HG03432 (cell line): ENCODE results near the gene MYO18A.

Experiments used
- ATAC-seq: cut with Tn5 transposase; IDR thresholded peaks from one replicate; pipeline ENCODE4 v1.9.1; 2021; ENCODE audit warnings: mild to moderate bottlenecking, moderate library complexity; ENCODE audit not compliant: unreplicated experiment

Gene MYO18A

DNA sequence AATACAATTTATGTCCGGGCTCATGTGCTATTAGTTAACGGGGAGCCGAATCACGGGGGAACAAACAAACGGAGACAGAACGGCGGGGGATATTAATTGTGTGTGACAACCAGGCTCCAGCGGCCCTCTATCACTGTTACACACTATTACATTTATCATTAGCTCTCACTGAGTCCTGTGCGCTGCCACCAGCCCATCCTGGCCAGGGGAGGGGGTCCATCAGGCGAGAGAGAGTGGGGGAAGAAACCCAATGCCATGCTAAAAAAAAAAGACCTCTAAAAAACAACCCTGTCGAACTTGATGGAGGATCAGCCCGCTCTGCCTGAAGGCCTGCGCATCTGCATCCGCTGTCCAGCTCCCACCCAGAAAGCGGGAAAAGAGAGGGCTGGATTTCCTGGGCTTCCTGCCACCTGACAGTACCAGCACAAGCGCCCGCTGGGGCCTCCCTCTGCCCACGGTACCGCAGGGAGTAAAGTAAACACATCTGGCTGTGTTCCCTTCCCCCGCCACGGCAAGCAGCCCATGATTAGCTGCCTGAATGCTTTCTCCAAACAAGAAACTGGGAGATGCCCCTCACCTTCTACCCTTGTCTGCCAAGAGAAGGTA is 95.6 kb downstream of the MYO18A start:
- no peak for ATAC-seq

DNA sequence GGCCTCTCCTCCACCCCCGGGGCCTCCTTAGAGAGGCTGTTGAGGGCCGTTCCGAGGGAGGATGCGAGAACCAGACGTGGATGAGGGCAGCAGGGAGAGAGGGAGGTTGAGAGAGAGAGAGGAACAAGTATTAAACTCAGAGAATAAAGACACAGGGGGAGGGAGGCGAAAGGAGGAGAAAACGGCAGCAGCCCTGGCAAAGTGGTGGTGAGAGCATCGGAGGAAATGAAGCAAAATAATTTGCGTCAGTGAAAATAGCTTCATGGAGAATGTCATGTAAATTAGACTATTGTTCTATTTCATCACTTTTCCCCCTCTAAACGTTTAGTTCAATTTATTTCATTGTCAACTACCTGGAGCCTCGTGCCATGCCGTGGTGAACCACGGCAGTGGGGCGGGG is 99.2 kb downstream of the MYO18A start:
- ATAC-seq = no peak

DNA sequence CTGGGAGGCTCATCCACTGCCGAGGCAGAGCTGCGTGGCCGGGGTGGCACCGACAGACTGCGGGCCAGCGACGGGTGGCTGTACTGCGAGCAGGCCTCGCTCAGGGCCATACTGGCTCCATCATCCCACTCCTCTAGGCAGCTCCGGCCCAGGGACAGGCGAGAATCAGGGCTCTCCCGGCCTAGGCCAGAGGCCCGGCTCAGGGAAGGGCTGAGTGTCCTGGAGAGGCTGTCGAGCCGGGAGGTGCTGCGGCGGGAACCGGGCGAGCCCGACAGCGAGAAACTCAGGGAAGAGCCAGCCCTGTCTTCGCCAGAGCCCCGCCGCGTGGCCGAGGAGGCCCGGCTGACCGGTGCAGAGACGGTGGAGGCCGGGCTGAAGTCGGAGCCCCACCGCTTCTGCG is 99.9 kb downstream of the MYO18A start:
- ATAC-seq = no peak

DNA sequence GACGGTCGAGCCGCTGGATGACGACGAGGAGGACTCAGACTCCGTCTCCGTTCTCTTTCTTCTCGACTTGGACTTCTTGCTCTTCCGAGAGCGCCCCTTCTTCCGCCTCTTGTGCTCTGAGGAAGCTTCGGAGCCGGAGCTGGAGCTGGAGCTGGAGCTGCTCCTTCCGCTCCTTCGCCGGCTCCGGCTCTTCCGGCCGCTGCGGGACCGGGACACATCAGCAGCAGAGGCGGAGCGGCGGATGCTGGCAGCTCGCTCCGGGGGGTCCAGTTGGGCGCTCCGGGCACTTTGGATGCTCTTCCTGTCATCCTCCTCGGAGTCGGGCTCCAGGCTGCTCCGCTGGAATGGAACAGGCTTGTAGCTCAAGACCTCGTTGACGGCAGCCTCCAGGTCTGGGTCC is 100.3 kb downstream of the MYO18A start:
- ATAC-seq = no peak

DNA sequence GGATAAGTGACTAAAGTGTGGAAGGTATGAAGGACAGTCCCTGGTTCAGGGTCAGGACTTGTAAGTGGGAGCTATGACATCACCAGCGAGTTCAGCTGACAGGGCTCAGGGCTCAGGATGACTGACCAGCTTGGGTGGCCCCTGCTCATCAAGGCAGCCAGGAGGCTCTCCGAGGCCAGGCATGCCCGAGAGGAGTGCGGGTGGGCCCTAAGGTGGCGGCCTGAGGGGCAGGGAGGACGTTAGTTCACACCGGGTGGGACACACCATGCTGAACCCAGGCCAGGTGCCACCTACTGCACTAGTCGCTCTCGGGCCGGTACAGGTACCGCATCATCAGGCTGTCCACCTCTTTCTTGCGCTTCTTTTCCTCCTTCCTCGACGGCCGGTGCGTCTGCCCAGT is 100.8 kb downstream of the MYO18A start:
- ATAC-seq = no peak

DNA sequence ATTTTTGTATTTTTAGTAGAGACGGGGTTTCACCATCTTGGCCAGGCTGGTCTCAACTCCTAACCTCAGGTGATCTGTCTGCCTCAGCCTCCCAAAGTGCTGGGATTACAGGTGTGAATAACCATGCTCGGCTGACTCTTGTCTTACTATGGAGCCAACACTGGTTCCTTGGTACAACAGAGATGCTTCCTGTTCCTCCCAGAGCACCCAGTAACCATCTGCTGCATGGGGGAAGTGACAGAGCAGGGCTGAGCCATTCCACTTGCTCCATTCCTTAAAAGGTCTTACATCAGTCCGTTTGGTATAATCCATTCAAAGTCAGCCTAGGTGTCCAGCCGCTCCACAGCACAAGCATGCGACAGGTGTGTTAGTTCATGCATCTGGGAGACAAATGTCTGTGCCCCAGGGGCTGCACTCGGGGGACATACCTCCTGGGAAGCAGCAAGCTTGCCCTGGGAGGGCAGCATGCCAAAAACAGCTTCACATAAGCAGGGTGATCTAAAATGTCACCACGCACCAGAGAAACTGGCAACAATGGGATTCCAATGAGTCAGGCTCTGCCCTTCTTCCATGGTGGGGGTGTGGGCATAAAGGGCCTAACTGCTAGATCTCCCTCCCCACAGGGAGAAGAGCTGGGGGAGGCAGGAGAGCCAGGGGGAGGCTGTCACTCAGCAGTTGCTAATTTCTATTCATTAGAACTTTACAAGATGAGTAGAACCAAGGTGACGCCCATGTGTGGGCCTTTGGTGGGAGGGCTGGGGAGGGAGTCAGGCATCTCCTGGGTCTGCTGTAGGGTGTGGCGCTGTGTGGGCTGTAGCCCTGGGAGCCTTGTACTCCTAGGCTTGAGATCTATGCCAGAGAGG is 101.8 kb downstream of the MYO18A start:
- no peak for ATAC-seq

DNA sequence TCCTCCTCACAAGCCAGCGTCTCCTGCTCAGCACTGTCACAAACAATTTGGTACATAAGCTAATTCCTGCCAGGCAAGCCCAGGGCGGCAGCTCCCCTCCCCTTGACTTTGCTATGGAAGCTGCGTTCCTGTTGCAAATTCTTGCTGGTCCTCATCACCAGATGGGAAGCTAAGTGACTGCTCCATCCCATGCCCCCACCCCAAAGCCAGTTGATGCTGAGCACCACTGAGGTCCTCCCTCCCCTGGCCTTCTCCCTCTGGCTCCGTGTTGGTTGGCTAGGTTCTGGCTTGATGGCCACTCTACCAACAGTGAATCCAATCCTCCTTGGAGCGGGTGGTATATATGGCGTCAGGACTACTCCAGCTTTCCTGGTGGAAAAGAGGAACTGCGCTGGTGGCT is 102.9 kb downstream of the MYO18A start:
- ATAC-seq = no peak

DNA sequence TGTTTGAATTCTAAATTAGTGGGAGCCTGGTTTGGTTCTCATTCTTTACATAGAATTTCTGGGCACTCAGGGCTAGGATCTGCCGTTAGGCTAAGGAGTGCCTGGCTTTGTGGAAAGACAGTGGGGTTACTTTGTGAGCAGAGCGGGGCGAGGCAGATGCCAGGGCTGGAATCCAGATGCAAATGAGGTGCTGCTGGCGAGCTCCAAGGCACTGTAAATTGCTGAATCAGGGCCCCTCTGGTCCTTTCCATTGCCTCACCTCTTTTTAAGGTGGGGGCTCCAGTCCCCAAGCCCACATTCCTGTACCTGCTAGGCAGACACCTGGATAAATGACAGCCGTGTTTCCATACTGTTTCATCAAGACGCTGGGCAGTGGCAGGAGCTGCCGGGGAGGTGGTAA is 103.5 kb downstream of the MYO18A start:
- ATAC-seq = no peak

DNA sequence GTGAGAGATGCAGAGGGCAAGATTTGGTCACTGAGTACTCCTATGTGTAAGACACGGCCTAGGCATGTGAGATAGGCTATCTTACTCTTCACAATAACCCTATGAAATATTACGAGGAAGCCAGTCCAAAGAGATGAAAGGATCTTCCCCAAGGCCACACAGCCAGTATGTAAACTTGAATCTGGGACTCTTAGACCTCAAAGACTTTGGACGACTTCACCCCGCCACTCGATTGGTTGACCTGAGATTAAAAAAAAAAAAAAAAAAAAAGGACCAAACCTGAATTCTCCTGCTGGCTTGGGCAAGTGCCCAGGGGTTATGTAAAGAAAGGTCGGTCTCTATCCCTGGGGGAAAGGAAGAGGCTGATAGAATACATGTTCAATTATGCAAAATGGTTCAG is 104.1 kb downstream of the MYO18A start:
- ATAC-seq = no peak

DNA sequence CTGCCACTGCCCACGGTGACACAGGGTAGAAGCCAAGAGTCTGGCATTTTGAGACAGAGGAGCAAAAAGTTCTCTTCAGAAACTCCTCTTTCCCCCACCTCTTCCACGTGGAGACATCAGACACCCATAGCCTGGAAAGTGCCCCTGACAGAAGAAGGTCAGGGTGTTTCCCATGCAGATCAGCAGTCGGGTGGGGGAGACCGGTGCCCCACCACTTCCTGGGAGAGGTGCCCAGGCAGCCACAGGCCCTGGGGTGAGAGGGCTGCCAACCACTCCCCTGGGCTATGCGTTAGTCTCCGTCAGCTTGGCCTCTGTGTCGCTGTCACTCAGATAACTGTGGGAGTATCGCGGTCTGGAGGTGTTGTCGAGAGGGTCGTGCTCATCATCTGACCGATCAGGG is 105.7 kb downstream of the MYO18A start:
- no peak for ATAC-seq

DNA sequence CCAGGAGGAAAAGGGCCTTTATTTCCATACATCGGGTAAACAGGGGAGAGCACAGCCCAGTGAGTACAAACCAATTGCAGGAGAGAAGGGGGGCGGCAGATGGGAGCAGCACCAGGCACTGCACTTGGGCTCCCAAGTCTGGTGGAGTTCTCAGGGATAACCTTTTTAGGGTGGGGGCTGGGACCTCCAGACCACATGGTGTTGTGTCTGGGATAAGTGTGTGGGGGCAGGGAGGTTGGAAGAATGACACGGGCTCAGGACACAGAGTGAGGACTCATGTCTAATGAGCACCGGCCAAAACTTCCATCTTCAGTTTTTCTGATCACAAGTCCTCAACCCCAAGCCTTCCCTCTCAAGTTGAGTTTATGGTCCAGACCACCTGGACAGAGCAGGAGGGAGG is 106.7 kb downstream of the MYO18A start:
- no peak for ATAC-seq

DNA sequence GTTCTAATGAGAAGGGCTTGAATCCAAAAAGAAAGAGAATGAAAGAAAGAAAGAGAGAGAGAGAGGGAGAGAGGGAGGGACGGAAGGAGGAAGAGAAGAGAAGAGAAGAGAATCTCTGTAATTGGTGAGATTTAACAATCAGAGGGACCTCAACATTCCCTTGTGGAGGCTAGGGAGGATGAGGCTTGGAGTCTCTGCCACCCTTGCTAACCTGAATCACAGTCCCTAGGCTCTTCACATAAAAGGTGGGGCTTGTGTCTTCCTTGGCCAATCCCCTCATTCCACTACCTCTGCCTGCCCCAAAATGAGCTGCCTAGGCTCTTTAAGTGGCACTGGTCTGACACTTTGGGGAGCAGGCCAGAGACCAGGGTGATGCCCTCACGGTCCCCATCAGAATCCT is 107.2 kb downstream of the MYO18A start:
- no peak for ATAC-seq

DNA sequence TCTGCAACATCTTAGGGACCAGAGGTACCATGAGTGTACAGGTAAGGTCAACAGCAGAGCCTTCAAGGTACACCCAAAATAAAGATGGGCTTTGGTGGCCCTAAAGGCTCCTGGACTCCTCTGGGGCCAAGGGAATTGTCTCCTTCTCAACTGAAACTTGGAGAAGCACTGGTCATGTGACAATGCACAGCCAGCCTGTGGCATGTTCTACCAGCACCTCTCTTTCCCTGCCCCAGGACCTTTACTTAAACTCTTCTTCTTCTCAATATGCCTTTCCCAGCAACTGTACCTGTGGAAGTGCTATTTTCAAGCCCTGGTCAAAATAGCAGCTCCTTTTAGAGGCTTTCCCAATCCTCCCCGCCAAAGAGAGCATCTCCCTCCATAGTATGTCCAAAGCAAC is 108.9 kb downstream of the MYO18A start:
- no peak for ATAC-seq

DNA sequence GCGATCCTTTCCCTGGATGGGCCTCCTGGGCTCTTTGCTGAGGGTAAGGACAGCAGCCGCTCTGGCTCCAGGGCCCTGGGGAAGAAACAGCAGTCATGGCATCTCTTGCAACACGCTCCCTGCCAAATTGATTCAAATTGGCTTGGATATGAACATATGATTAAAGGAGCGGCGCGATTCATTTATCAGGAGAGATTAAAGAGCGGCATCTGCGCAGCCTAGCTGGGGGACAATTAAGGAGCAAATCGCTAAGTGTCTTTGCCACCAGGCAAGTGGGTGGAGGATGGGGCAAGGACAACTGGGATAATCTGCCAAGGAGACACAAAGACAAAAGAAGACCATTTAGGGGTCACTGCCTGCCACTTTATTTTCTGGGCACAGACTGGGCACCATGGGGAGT is 109.4 kb downstream of the MYO18A start:
- ATAC-seq = no peak

DNA sequence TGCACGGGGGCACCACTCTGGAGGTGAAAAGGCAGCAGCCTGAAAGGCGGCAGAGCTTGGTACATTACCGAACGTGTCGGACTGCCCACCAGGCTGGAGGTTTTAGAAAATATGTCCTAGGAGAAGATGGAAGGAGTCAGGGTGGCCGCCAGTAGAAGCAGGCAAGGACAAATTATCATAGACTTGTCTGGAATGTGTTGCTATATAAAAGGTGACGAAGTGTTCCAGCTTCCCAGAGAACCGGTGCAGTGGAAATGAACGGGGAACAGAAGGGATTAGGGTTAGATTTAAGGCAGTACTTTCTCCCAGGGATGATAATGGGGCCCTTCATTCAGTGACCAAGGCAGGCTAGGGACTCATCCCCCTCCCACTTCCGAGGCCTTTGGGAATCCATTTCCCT is 109.9 kb downstream of the MYO18A start:
- ATAC-seq = no peak

DNA sequence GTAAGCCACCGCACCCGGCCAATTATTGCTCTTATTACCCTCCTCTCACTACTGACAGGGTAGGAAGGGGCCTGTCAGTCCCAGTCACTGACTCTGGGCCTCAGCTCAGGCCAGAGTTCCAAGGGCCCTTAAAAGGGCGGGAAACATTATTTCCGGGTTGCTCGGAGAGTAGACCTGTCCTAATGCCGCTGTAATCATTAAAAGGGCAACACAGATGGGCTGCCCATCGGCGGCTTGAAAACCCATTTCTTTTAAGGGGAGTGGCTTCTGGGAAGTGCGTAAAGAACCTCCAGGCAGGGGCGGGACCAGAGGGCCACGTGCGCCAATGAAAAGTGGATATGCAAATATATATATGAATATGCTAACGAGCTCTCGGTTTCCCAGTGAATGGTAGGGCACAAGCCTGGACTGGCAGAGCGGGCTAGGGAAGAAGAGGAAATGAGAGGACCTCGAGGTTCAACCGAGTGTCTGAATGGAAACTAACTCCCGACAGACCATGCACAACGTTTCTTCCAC is 110.6 kb downstream of the MYO18A start:
- no peak for ATAC-seq

DNA sequence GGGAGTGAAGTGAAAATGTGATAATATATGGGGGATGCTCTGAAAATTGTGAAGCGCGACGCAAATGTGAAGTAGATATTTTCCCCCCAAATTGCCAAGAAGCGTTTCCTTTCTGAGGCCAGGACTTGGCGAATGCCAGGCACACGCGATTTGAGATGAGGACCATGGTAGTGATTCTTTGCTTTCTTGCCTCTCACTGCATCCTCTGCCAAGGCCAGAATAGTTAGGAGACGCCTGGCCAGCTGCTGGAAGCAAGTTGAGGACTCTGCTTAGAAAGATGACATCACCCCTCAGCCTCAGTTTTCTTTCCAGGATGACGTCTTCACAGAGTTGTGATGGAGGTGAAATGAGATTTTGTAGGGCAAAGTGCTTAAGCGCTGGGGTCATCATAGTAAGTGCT is 111.4 kb downstream of the MYO18A start:
- no peak for ATAC-seq

DNA sequence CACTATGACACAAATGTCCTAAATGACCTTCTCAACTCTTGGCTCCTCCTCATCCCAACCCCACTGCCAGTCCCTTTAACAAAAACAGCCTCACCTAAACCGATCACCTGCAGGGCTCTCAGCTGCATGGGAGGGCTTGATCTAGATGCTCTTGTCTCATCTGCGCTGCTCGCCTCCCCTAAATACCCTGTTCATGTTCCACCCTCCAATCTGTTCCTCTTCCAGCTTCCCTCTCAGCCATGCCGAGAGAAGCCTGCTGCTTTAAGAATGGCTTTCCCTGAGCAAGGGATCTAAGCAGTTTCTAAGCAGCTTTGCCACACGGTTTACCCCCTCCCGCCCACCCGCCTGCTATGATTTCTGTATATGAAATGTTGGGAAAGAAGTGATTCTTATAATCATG is 113.6 kb downstream of the MYO18A start:
- ATAC-seq = no peak

DNA sequence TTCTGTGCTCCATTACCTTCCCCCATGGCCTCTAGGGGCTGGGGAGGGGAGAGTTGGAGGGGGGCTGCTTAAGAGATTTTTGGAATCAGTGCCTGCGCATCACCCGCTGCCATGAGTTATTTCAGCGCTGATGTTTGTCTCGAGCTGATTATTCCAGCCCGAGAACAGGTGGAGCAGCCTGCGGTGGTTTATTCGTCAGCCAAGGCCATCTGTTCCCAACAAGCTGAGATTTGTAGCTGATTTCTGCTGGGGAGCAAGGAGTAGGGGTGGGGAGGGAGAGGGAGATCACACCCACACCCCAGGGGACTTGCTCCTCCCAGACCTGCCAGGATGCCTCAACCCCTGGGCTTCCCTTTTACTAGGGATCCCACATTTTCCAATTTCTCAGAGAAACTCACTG is 114.2 kb downstream of the MYO18A start:
- no peak for ATAC-seq

DNA sequence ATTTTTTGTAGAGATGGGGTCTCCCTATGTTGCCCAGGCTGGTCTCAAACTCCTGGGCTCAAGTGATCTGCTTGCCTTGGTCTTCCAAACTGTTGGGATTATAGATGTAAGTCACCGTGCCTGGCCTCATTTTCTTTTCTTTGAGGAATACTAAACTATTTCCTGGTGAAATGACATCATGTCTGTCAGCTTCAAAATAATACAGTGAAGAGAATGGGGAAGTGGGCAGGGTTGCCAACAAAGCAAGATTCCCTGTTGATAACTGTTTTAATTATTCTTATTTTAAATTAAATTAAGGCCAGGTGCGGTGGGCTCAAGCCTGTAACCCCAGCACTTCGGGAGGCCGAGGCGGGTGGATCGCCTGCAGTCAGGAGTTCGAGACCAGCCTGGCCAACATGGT is 116.2 kb downstream of the MYO18A start:
- no peak for ATAC-seq

DNA sequence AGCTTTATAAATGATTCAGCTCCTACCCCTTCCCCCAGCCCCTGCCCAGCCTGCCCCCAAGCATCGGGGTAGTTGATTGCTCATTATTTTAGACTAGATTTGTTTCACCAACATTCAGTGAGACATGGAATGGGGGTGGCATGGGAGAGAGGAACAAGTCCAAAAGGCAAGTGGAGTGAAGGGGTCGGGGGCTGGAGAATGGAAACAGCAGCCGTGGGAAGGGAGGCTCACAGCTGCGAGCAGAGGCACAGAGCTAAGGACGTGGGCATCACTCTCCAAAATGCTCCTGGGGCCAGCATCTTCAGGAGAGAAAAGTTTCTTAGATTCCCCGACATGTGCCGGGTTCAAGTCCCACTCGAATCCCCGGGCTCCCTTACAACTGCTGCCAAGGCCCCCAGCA is 118.0 kb downstream of the MYO18A start:
- no peak for ATAC-seq

DNA sequence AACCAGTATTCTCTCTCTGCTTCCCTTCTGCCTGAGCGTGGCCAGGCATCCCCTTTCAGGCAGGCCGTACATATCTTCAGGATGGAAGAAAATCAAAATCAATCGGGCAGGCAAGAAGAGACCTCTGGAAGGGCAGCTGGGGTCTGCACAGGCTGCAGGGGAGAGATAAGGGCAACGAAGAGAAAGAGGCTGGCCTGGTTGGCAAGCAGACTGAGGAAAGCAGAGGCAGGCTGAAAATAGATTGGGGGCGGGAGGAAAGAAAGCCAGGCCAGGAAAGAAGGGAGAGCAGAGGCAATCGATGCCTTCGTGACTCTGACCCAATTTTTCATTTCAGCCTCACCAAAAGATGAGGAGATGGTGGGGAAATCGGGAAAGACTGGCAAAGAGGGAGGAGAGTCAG is 119.2 kb downstream of the MYO18A start:
- ATAC-seq = no peak

DNA sequence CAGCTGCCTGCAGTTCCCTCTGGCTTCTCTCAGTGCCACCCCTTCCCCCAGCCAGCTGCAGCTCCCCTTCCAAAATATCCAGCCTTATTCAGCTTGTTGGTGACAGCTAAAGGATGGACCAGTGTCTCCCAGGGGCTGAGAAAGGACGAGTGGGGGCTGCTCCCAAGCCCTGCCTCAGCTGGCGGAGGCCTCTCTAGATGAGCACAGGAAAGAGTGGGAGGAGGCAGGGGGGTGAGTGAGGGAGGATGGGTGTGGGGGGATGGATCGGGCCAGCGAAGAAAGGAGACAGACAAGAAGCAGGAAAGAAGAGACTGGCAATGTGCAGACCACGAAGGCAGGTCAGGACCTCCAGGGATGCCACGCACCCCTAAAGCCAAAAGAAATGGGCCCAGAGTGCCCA is 119.7 kb downstream of the MYO18A start:
- no peak for ATAC-seq
